NT2/D1 (cell line): Measurements from ENCODE around the gene PRM3.

Experiments
- DNase-seq: peaks from one replicate; pipeline ENCODE4 v3.0.0-alpha.2; 2011; ENCODE audit warnings: low read depth, low spot score
- H3K27me3 ChIP-seq: 2 replicates; pipeline ENCODE4 v1.6.0; 2011; ENCODE audit warnings: mild to moderate bottlenecking; ENCODE audit not compliant: insufficient read length, insufficient read depth
- H3K36me3 ChIP-seq: 2 replicates; pipeline ENCODE4 v1.6.1; 2011; ENCODE audit warnings: mild to moderate bottlenecking, low read length, mixed read lengths; ENCODE audit not compliant: insufficient read depth, insufficient read length
- H3K4me1 ChIP-seq: 2 replicates; pipeline ENCODE4 v1.5.1; 2011; ENCODE audit not compliant: insufficient read depth, insufficient read length
- H3K4me3 ChIP-seq: 2 replicates; pipeline ENCODE4 v1.5.1; 2011; ENCODE audit warnings: low read depth; ENCODE audit not compliant: insufficient read length
- H3K9ac ChIP-seq: 2 replicates; pipeline ENCODE4 v1.6.0; 2011; ENCODE audit warnings: low read depth; ENCODE audit not compliant: insufficient read length
- H3K9me3 ChIP-seq: 2 replicates; pipeline ENCODE4 v1.5.1; 2011; ENCODE audit warnings: mild to moderate bottlenecking, low read length; ENCODE audit not compliant: insufficient read depth
- SUZ12 ChIP-seq: IDR thresholded peaks from 2 replicates; pipeline ENCODE4 v1.6.1; 2011; ENCODE audit not compliant: insufficient read length, insufficient read depth; ENCODE audit errors: extremely low read depth
- YY1 ChIP-seq: IDR thresholded peaks from 2 replicates; pipeline ENCODE4 v1.6.1; 2011; ENCODE audit not compliant: insufficient read length, insufficient read depth
- ZNF274 ChIP-seq: IDR thresholded peaks from 2 replicates; pipeline ENCODE4 v1.6.1; 2011; ENCODE audit warnings: mild to moderate bottlenecking, low read depth, low read length

The PRM3 gene

GRCh38 chr16:11309895-11310633 is 36.6 kb upstream of the PRM3 start:
- no peak for DNase-seq
- Histone ChIP-seq H3K9me3 (no peaks in the 10 kb centered on the region), H3K36me3 (no peaks in the 10 kb centered on the region), H3K27me3 (no peaks in the 10 kb centered on the region), H3K4me1 (peaks cover 26% of the 10 kb centered on the region), H3K9ac (no peak overlapping the region), H3K4me3 (no peak overlapping the region)
- TF ChIP-seq YY1 (no peak), ZNF274 (no peak), SUZ12 (no peak)

DNA sequence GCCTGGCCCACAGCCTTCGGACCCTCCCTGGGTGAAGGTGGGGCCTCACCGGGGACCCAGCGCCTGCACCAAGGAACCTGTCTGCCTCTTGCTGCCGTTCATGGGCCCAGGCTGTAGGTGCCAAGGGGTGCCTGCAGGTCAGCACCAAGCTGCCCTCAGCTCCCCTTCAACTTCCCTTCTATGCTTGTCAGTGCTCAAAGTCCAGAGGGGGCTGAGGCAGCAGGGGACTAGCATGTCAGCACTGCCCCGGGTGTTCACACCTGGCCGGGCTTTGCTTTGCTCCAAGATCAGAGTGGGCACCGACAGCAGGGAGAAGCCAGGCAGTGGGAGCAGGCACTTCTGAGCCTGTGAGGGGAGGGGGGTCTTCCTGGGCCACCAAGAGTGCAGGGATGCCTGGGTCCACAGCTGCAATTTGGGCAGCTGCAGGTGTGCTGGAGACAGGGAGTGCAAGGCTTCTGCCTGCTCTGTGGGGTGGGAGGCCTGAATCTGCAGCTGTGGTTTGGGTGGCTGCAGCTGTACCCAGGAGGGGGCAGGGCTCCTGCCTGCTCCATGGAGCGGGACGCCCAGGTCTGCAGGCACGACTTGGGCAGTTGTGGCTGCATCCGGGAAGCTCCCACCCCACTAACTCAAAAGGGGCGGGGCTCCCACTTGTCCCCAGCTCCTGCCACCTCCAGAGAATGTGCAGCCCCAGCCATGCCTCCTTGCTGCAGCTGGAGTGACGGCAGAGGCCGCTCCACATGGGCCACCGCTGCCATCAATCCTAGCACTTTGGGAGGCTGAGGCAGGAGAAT is 35.3 kb upstream of the PRM3 start:
- Histone ChIP-seq H3K4me3 (no peak overlapping the region), H3K4me1 (peaks cover 16% of the 10 kb centered on the region), H3K9me3 (no peaks in the 10 kb centered on the region), H3K36me3 (no peaks in the 10 kb centered on the region), H3K27me3 (no peaks in the 10 kb centered on the region), H3K9ac (no peak overlapping the region)
- no peak for DNase-seq
- TF ChIP-seq SUZ12 (no peak), YY1 (no peak), ZNF274 (no peak)

DNA sequence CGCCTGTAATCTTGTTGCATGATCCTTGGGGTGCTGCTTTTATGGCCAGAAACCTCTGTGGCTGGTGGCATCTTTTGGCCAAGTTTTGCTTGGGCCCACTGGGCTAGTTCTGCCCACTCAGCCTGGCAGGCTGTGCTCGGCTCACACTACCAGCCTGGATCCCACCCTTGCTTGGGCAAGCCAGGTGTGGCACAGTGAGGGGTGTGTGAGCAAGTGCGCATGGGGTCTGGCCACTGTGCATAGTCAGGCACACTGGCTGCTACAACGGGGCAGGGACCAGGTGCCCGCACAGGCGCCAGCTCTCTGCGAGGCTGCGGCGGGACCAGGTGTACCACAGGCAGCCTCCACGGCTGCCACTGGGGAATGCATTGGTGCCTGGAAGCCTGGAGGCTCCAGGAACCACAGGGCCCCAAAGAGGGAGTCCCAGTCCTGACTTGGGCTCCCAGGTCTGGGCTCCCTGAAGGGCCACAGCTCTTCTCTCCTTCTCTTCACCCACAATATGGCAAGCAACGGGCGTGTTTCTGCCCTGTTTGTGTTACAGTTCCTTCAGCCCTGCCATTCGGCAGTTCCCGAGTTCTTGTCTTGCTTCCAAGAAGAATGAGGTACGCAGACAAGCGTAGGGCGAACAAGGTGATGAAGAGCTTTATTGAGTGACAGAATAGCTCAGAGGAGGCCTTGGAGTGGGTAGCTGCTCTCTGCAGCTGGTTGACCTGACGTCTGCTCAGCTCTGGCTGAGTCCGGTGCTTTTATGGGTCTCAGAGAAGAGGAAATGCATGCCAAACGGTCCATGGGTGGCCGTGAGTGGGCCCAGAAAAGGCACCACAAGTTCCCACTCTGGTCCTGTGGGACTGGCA is 34.4 kb upstream of the PRM3 start:
- no peak for DNase-seq
- no peaks in the 10 kb centered on the region for H3K9me3 ChIP-seq
- H3K4me1 ChIP-seq, result peaks cover 16% of the 10 kb centered on the region
- no peak overlapping the region for H3K4me3 ChIP-seq
- no peaks in the 10 kb centered on the region for H3K36me3 ChIP-seq
- no peaks in the 10 kb centered on the region for H3K27me3 ChIP-seq
- H3K9ac ChIP-seq, result no peak overlapping the region
- TF ChIP-seq YY1 (no peak), SUZ12 (no peak), ZNF274 (no peak)

DNA sequence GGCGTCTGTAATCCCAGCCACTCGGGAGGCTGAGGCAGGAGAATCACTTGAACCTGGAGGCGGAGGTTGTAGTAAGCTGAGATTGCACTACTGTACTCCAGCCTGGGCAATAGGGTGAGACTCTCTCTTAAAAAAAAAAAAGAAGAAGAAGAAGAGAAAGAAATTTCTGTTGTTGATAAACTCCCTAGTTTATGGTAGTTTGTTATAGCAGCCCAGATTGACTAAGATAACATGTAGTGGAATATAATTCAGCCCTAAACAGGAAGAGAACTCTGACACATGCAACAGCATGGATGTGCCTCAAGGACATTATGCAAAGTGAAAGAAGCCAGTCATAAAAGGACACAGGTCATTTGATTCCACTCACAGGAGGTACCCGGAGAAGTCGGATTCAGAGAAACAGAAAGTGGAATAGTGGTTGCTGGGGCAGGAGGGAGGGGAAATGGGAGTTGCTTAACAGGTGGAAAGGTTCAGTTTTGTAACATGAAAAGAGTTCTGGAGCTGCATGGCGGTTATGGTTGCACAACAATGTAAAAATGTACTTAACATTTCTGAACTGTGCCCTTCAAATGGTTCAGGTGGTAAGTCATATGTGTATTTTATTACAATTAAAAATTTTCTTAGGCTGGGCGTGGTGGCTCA is 33.7 kb upstream of the PRM3 start:
- DNase-seq, result no peak
- Histone ChIP-seq H3K4me3 (no peak overlapping the region), H3K9me3 (no peaks in the 10 kb centered on the region), H3K27me3 (no peaks in the 10 kb centered on the region), H3K36me3 (no peaks in the 10 kb centered on the region), H3K4me1 (peaks cover 12% of the 10 kb centered on the region), H3K9ac (no peak overlapping the region)
- TF ChIP-seq SUZ12 (no peak), YY1 (no peak), ZNF274 (no peak)

DNA sequence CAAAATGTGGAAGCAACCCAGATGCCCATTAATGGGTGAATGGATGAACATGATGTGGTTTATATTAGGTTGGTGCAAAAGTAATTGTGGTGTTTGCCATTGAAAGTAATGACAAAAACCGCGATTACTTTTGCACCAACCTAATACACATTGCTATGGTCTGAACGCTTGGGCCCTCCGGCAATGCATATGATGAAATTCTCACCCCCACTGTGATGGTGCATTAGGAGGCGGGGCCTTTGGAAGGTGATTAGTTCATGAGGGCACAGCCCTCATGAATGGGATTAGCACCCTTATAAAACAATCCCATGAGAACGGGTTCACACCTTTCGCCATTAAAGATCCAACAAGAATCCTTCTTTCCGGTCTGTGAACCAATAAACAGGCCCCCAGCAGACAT is 33.0 kb upstream of the PRM3 start:
- Histone ChIP-seq H3K4me3 (no peak overlapping the region), H3K27me3 (no peaks in the 10 kb centered on the region), H3K4me1 (peaks cover 10% of the 10 kb centered on the region), H3K9me3 (no peaks in the 10 kb centered on the region), H3K36me3 (no peaks in the 10 kb centered on the region), H3K9ac (no peak overlapping the region)
- DNase-seq, result no peak
- TF ChIP-seq SUZ12, result no peak
- no peak for TF ChIP-seq ZNF274
- TF ChIP-seq YY1, result no peak

DNA sequence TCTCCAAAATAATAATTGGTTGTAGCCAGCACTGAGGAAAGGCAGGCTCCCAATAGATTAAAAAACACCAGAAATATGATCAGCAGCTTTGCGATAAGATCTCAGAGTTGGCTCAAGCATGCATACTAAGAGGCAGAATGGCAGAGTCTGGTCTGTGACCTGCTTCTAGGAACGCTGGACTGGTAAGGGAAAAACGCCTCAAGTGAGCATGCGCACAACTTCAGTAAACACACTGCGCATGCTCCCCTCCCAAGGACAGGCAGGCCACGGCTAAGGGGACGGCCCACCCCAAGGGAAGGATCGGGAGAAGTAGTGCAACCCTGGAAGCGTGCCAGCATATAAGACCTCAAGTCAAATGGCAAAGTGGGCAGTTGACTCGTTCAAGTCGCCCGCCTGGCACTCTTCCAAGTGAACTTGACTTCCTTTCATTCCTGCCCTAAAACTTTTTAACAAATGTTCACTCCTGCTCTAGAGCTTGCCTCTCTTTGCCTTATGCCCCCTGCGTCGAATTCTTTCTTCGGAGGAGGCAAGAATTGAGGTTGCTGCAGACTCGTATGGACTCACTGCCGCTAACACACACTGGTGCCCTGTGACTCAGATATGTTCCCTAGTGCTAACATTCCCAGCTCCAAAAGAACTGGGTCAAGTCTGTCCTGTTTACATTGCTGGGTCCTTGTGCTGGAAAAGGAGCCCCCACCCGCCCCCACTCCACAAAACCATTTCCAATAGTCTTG is 30.1 kb upstream of the PRM3 start:
- Histone ChIP-seq H3K9me3 (no peaks in the 10 kb centered on the region), H3K36me3 (no peaks in the 10 kb centered on the region), H3K9ac (no peak overlapping the region), H3K4me1 (peaks cover 5% of the 10 kb centered on the region), H3K4me3 (no peak overlapping the region), H3K27me3 (no peaks in the 10 kb centered on the region)
- no peak for DNase-seq
- no peak for TF ChIP-seq SUZ12
- TF ChIP-seq ZNF274, result no peak
- TF ChIP-seq YY1, result no peak
